ENCODE measurements around the gene HMG20B. TPM values are rescaled to one million over a fixed set of nuclear protein-coding genes. Genes with fewer than 3 reads are reported as not detected.

HMG20B gene
- total RNA-seq, 2 donors from 2014 or later = 51.8 to 52.5 TPM

- no peak overlapping the region for H3K27ac ChIP-seq
- H3K36me3 ChIP-seq = peaks cover 24% of the 10 kb centered on the region
- H3K9me3 ChIP-seq = no peaks in the 10 kb centered on the region
- peaks cover 0 to 31% of the 10 kb centered on the region in 2 donors for H3K4me1 ChIP-seq
- no peaks in the 10 kb centered on the region for H3K27me3 ChIP-seq
- H3K4me3 ChIP-seq = no peak overlapping the region
- no peak for DNase-seq (ENCODE audit: low spot score)
- no peak for TF ChIP-seq CTCF (IDR thresholded peaks at IDR 0.05)
Measured at GRCh38 chr19:3623716-3624115, 51.0 kb downstream of the HMG20B start.

GRCh38 chr19:3625996-3626472 lies 53.3 kb downstream of the HMG20B start:
- H3K9me3 ChIP-seq = no peaks in the 10 kb centered on the region
- no peak for TF ChIP-seq CTCF (IDR thresholded peaks at IDR 0.05)
- no peak for DNase-seq (ENCODE audit: low spot score)

GRCh38 chr19:3626473-3627350 lies 54.0 kb downstream of the HMG20B start, which contains the start of gene CACTIN:
Gene CACTIN (minus strand): TSS chr19:3626790. CDS start chr19:3626762, 28 bp downstream.
- peaks cover 0 to 30% of the 10 kb centered on the region in 2 donors for H3K4me1 ChIP-seq
- H3K36me3 ChIP-seq = peaks cover 20% of the 10 kb centered on the region
- peak within 1 kb of the TSS; percentile 92 to 93 for H3K27ac ChIP-seq
- H3K27me3 ChIP-seq = no peaks in the 10 kb centered on the region
- TF ChIP-seq CTCF (IDR thresholded peaks at IDR 0.05) = peak in 1 of 2 donors; percentile 28
- H3K4me3 ChIP-seq = peak within 1 kb of the TSS; percentile 85 to 98
- no peaks in the 10 kb centered on the region for H3K9me3 ChIP-seq
- DNase-seq (ENCODE audit: low spot score) = peak; percentile 97

More at GRCh38 chr19:3625996-3626472, 53.3 kb downstream of the HMG20B start:
- Histone ChIP-seq H3K36me3 (peaks cover 20% of the 10 kb centered on the region), H3K4me3 (peak overlapping the region; percentile 85 to 98), H3K27ac (peak overlapping the region; percentile 92 to 93), H3K4me1 (peaks cover 0 to 30% of the 10 kb centered on the region in 2 donors), H3K27me3 (no peaks in the 10 kb centered on the region)

GRCh38 chr19:3627351-3627723 lies 54.6 kb downstream of the HMG20B start:
- peak overlapping the region; percentile 92 to 93 for H3K27ac ChIP-seq
- H3K27me3 ChIP-seq = no peaks in the 10 kb centered on the region
- H3K4me1 ChIP-seq = peaks cover 0 to 30% of the 10 kb centered on the region in 2 donors
- peaks cover 23% of the 10 kb centered on the region for H3K36me3 ChIP-seq
- no peak for DNase-seq (ENCODE audit: low spot score)
- H3K9me3 ChIP-seq = no peaks in the 10 kb centered on the region
- peak overlapping the region in 1 of 2 donors; percentile 98 for H3K4me3 ChIP-seq
- TF ChIP-seq CTCF (IDR thresholded peaks at IDR 0.05) = no peak

Other genes starting within 250 kb of the HMG20B start
- gene NFIC, start 206.4 kb upstream of the HMG20B start, total RNA-seq = 100 to 1,000 TPM; 111 to 196 TPM
- not detected for gene SMIM24, start 92.4 kb upstream of the HMG20B start, total RNA-seq
- gene SMIM44, start 89.5 kb upstream of the HMG20B start, total RNA-seq = not detected
- gene DOHH, start 72.3 kb upstream of the HMG20B start, total RNA-seq = 10 to 100 TPM; 14.1 to 18.4 TPM
- gene FZR1, start 66.6 kb upstream of the HMG20B start, total RNA-seq = 10 to 100 TPM; 20.6 to 21.7 TPM
- gene TEKTIP1, start 33.8 kb upstream of the HMG20B start, total RNA-seq = not detected
- 10 to 100 TPM; 15.8 to 35.4 TPM for gene MFSD12, start 15.4 kb upstream of the HMG20B start, total RNA-seq
- gene GIPC3, start 12.5 kb downstream of the HMG20B start, total RNA-seq = 1 to 10 TPM in 1 of 2 donors, under 1 TPM in 1; 0.96 to 1.5 TPM
- 1 to 10 TPM in 1 of 2 donors, under 1 TPM in 1; 0.67 to 1.1 TPM for gene TBXA2R, start 33.9 kb downstream of the HMG20B start, total RNA-seq
- gene CACTIN, start 53.8 kb downstream of the HMG20B start, total RNA-seq = 10 to 100 TPM; 11.2 to 22.8 TPM
- gene PIP5K1C, start 127.5 kb downstream of the HMG20B start, total RNA-seq = 10 to 100 TPM; 31.3 to 45.8 TPM
- gene TJP3, start 135.4 kb downstream of the HMG20B start, total RNA-seq = 1 to 10 TPM in 1 of 2 donors, not detected in 1; 1.1 TPM
- gene APBA3, start 188.7 kb downstream of the HMG20B start, total RNA-seq = 10 to 100 TPM; 14.7 to 24.8 TPM
- 10 to 100 TPM; 81.0 to 84.4 TPM for gene MRPL54, start 189.7 kb downstream of the HMG20B start, total RNA-seq
- not detected for gene RAX2, start 199.3 kb downstream of the HMG20B start, total RNA-seq
- 1 to 10 TPM in 1 of 2 donors, under 1 TPM in 1; 0.26 to 1.5 TPM for gene MATK, start 213.4 kb downstream of the HMG20B start, total RNA-seq

Data from right atrium auricular region (tissue), 2 donors.